Measurements from ENCODE around the gene KLRK1.
"Not testable (repeated sequence)": the region's sequence is repeated elsewhere in the genome, so short reads cannot be mapped to it uniquely, and the experiment has no call there.

- TF ChIP-seq RXRA (IDR thresholded peaks at IDR 0.05); CTCF (IDR thresholded peaks at IDR 0.05; ENCODE audit: low read depth, low read length, missing input control); JUND (IDR thresholded peaks at IDR 0.05); FOXA1 (IDR thresholded peaks at IDR 0.05); GABPA (IDR thresholded peaks at IDR 0.05 in 1 of 2, conservative IDR thresholded peaks at IDR 0.05 in 1 of 2); SP1 (IDR thresholded peaks at IDR 0.05): not testable (repeated sequence)
- TF ChIP-seq, protein P1, sequence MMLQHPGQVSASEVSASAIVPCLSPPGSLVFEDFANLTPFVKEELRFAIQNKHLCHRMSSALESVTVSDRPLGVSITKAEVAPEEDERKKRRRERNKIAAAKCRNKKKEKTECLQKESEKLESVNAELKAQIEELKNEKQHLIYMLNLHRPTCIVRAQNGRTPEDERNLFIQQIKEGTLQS (IDR thresholded peaks at IDR 0.05): not testable (repeated sequence)
These were observed 22.1 kb downstream of the KLRK1 start for GRCh38 chr12:10367714-10368113.
